Thyroid gland (tissue), 4 donors: ENCODE data around the gene DHX58. TPM values are rescaled to one million over a fixed set of nuclear protein-coding genes. Genes with fewer than 3 reads are reported as not detected.

Experiments used
- DNase-seq, 2 donors: peaks; one replicate each; pipeline ENCODE4 v3.0.0-alpha.2; 2019
- H3K27ac ChIP-seq, 3 donors: fragments of 200-600 bp; sonication (generic); 1 replicate in 2 of 3; 2 replicates in 1 of 3; pipeline ENCODE4 v1.5.1; 2016 to 2019; ENCODE audit warnings: mild to moderate bottlenecking in 1 of 3, moderate library complexity in 1 of 3
- H3K27me3 ChIP-seq: fragments of 200-600 bp; sonication (generic); one replicate; pipeline ENCODE4 v1.5.1; 2019
- H3K36me3 ChIP-seq, 2 donors: fragments of 200-600 bp; sonication (generic); one replicate each; pipeline ENCODE4 v1.5.1; 2016 to 2019
- H3K4me1 ChIP-seq, 2 donors: fragments of 200-600 bp; sonication (generic); one replicate each; pipeline ENCODE4 v1.5.1; 2017 to 2019
- H3K4me3 ChIP-seq, 3 donors: fragments of 200-600 bp; sonication (generic); replicated peaks in 1 of 3; 1 replicate in 2 of 3; 2 replicates in 1 of 3; pipeline ENCODE4 v1.5.1; 2016; ENCODE audit warnings: mild to moderate bottlenecking in 1 of 3
- H3K9me3 ChIP-seq: fragments of 200-600 bp; sonication (generic); one replicate; pipeline ENCODE4 v1.5.1; 2017
- CTCF ChIP-seq, 6 experiments: fragments of 200-600 bp in 3 of 6; fragments of 450-650 bp in 3 of 6; sonication (generic) in 3 of 6; IDR thresholded peaks; one replicate each; pipeline ENCODE4 v1.5.1; 2016 to 2019; ENCODE audit warnings: antibody characterized with exemption in 6 of 6, mild to moderate bottlenecking in 2 of 6, inconsistent platforms in 1 of 6, moderate library complexity in 1 of 6
- POLR2A ChIP-seq, 2 donors: fragments of 450-650 bp; IDR thresholded peaks; one replicate each; pipeline ENCODE4 v1.6.1; 2017; ENCODE audit warnings: antibody characterized with exemption in 2 of 2, mild to moderate bottlenecking in 2 of 2, moderate library complexity in 1 of 2
- WGBS, 2 donors: methylation state at CpG; one replicate each; pipeline ENCODE4 v1.1.5; 2017; 5-methylcytosine and 5-hydroxymethylcytosine counted together
- intact Hi-C: fragments of 100-400 bp; cut with DNase I; formaldehyde crosslinking; loops from one replicate; pipeline ENCODE4 v1.15.1; 2023
- total RNA-seq, 4 donors: library from RNA; depleted of rRNA; stranded (reverse); fragments of >200 nt; gene quantifications; one replicate each; pipeline ENCODE4 v1.2.3, GENCODE V29; 2016

DHX58 gene
- total RNA-seq, 4 donors from 2014 or later, result 6.4 to 12.9 (median 9.7) TPM

- intact Hi-C loops, result no loop called here
- peaks cover 40 to 50% of the 10 kb centered on the region in 2 donors for H3K36me3 ChIP-seq
- 87 to 94% methylated on average over 5 to 7 of the region's 8 CpGs for WGBS, 2 donors
- H3K27me3 ChIP-seq, result no peaks in the 10 kb centered on the region
- H3K4me3 ChIP-seq, result no peak overlapping the region
- H3K9me3 ChIP-seq, result no peaks in the 10 kb centered on the region
- no peak for DNase-seq
- peak overlapping the region in 2 of 3 donors; percentile 86 to 89 for H3K27ac ChIP-seq
- H3K4me1 ChIP-seq, result peaks cover 28 to 55% of the 10 kb centered on the region in 2 donors
- TF ChIP-seq POLR2A (IDR thresholded peaks at IDR 0.05), result no peak
- no peak for TF ChIP-seq CTCF (IDR thresholded peaks at IDR 0.05)
These were observed 16.8 kb upstream of the DHX58 start for GRCh38 chr17:42129109-42129837.

GRCh38 chr17:42127414-42127813, 14.9 kb upstream of the DHX58 start:
- H3K4me1 ChIP-seq, result peaks cover 9 to 37% of the 10 kb centered on the region in 2 donors
- H3K27ac ChIP-seq, result no peak overlapping the region
- no peaks in the 10 kb centered on the region for H3K27me3 ChIP-seq
- DNase-seq, result no peak
- WGBS, 2 donors, result 85 to 94% methylated on average over 6 of the region's 6 CpGs
- TF ChIP-seq CTCF (IDR thresholded peaks at IDR 0.05), result no peak
- no peak for TF ChIP-seq POLR2A (IDR thresholded peaks at IDR 0.05)
- no peaks in the 10 kb centered on the region for H3K9me3 ChIP-seq
- intact Hi-C loops, result no loop called here
- H3K4me3 ChIP-seq, result no peak overlapping the region
- H3K36me3 ChIP-seq, result peaks cover 40 to 50% of the 10 kb centered on the region in 2 donors

GRCh38 chr17:42126836-42127235, 14.3 kb upstream of the DHX58 start:
- intact Hi-C loops, result no loop called here
- no peak for DNase-seq
- Histone ChIP-seq H3K27ac (no peak overlapping the region), H3K4me1 (peaks cover 4 to 33% of the 10 kb centered on the region in 2 donors), H3K4me3 (no peak overlapping the region), H3K27me3 (no peaks in the 10 kb centered on the region), H3K9me3 (no peaks in the 10 kb centered on the region), H3K36me3 (peaks cover 40 to 50% of the 10 kb centered on the region in 2 donors)
- TF ChIP-seq POLR2A (IDR thresholded peaks at IDR 0.05) (no peak), CTCF (IDR thresholded peaks at IDR 0.05) (no peak)
- WGBS, 2 donors, result 92 to 94% methylated on average over 3 of the region's 3 CpGs

- intact Hi-C loops, result no loop called here
- Histone ChIP-seq H3K9me3 (no peaks in the 10 kb centered on the region), H3K27ac (no peak overlapping the region), H3K27me3 (no peaks in the 10 kb centered on the region), H3K36me3 (peaks cover 39 to 49% of the 10 kb centered on the region in 2 donors), H3K4me3 (no peak overlapping the region), H3K4me1 (peaks cover 12 to 31% of the 10 kb centered on the region in 2 donors)
- no peak for TF ChIP-seq POLR2A (IDR thresholded peaks at IDR 0.05)
- no peak for DNase-seq
- 76 to 77% methylated on average over 10 to 12 of the region's 12 CpGs for WGBS, 2 donors
These were observed 13.1 kb upstream of the DHX58 start for GRCh38 chr17:42125565-42125964.

GRCh38 chr17:42124256-42124655, 11.7 kb upstream of the DHX58 start:
- Histone ChIP-seq H3K4me3 (no peak overlapping the region), H3K27ac (no peak overlapping the region), H3K4me1 (peaks cover 12 to 24% of the 10 kb centered on the region in 2 donors), H3K36me3 (peaks cover 29 to 36% of the 10 kb centered on the region in 2 donors), H3K9me3 (no peaks in the 10 kb centered on the region), H3K27me3 (no peaks in the 10 kb centered on the region)
- TF ChIP-seq CTCF (IDR thresholded peaks at IDR 0.05), result no peak
- TF ChIP-seq POLR2A (IDR thresholded peaks at IDR 0.05), result no peak
- intact Hi-C loops, result no loop called here
- no peak for DNase-seq
- 85 to 97% methylated on average over 3 of the region's 3 CpGs for WGBS, 2 donors
